HepG2 (cell line): ENCODE results near the gene TRAPPC10. TPM values are rescaled to one million over a fixed set of nuclear protein-coding genes. Genes with fewer than 3 reads are reported as not detected.

ENCODE experiments used
- CC2D1A ChIP-seq: sonication (generic); formaldehyde crosslinking; IDR thresholded peaks from 2 replicates; pipeline ENCODE4 v1.8.1; 2023; ENCODE audit warnings: mild to moderate bottlenecking, missing genetic modification reagents
- ELF3 ChIP-seq: IDR thresholded peaks from 2 replicates; pipeline ENCODE4 v1.6.1; 2016; ENCODE audit warnings: missing genetic modification reagents, missing compliant biosample characterization
- FOXP1 ChIP-seq, 2 experiments: fragments of 450-650 bp in 1 of 2; IDR thresholded peaks; 2 replicates each; pipeline ENCODE4 v1.6.1; 2017 to 2018; ENCODE audit warnings: antibody characterized with exemption in 1 of 2
- HCFC1 ChIP-seq: fragments of 150-350 bp; IDR thresholded peaks from 2 replicates; pipeline ENCODE4 v1.6.1; 2014; ENCODE audit warnings: low read depth, low read length
- KLF9 ChIP-seq: IDR thresholded peaks from 2 replicates; pipeline ENCODE4 v1.6.1; 2016; ENCODE audit warnings: low read depth
- NCOA5 ChIP-seq: sonication (generic); formaldehyde crosslinking; IDR thresholded peaks from 2 replicates; pipeline ENCODE4 v1.4.0; 2020; ENCODE audit warnings: missing genetic modification reagents
- NR3C1 ChIP-seq: sonication (generic); formaldehyde crosslinking; IDR thresholded peaks from 2 replicates; pipeline ENCODE4 v1.4.0; 2020; ENCODE audit warnings: missing genetic modification reagents
- POLR2G ChIP-seq: fragments of 200-400 bp; formaldehyde crosslinking; IDR thresholded peaks from 2 replicates; pipeline ENCODE4 v1.6.1; 2018; ENCODE audit warnings: mild to moderate bottlenecking, low read depth, low read length, moderate library complexity
- RBM39 ChIP-seq: fragments of 200-400 bp; formaldehyde crosslinking; IDR thresholded peaks from one replicate; pipeline ENCODE4 v1.6.1; 2018; ENCODE audit warnings: antibody characterized with exemption, mild to moderate bottlenecking, low read depth, low read length; ENCODE audit not compliant: poor library complexity, severe bottlenecking
- RNF2 ChIP-seq: fragments of 450-650 bp; conservative IDR thresholded peaks from 2 replicates; pipeline ENCODE4 v1.6.1; 2016; ENCODE audit warnings: low read depth
- STAG1 ChIP-seq: sonication (generic); formaldehyde crosslinking; IDR thresholded peaks from 2 replicates; pipeline ENCODE4 v1.4.0; 2020; ENCODE audit warnings: missing genetic modification reagents
- TGIF2 ChIP-seq: IDR thresholded peaks from 2 replicates; pipeline ENCODE4 v1.6.1; 2016; ENCODE audit warnings: control low read depth, missing compliant biosample characterization
- ZNF550 ChIP-seq: sonication (generic); formaldehyde crosslinking; IDR thresholded peaks from 2 replicates; pipeline ENCODE4 v1.4.0; 2020; ENCODE audit warnings: mild to moderate bottlenecking, missing genetic modification reagents, borderline replicate concordance
- ZNF747 ChIP-seq: sonication (generic); formaldehyde crosslinking; IDR thresholded peaks from 2 replicates; pipeline ENCODE4 v1.8.1; 2023; ENCODE audit warnings: missing genetic modification reagents, mild to moderate bottlenecking, borderline replicate concordance
- ZNF841 ChIP-seq: sonication (generic); formaldehyde crosslinking; IDR thresholded peaks from 2 replicates; pipeline ENCODE4 v1.8.1; 2023; ENCODE audit warnings: missing genetic modification reagents, borderline replicate concordance
- ZNF878 ChIP-seq: sonication (generic); formaldehyde crosslinking; IDR thresholded peaks from 2 replicates; pipeline ENCODE4 v1.8.1; 2023; ENCODE audit warnings: mild to moderate bottlenecking, missing genetic modification reagents, moderate library complexity
- polyA plus RNA-seq, 8 experiments: library from polyadenylated mRNA; depleted of rRNA in 3 of 8; stranded (reverse) in 7 of 8; unstranded in 1 of 8; fragments of >200 nt; fragmentation: Illumina TruSeq in 4 of 8; extraction: Trizol in 4 of 8; gene quantifications; 2 replicates each; pipeline versions ENCODE4 v1.2.1 to v1.2.3, GENCODE V29; 2011 to 2016; ENCODE audit warnings: low read depth in 4 of 8, missing spikeins in 1 of 8, mixed read lengths in 1 of 8; ENCODE audit not compliant: insufficient read depth in 1 of 8
- total RNA-seq, 5 experiments: library from RNA; depleted of rRNA; stranded (reverse); fragments of >200 nt; fragmentation: Illumina TruSeq; extraction: Trizol; gene quantifications; 2 replicates each; pipeline ENCODE4 v1.2.3, GENCODE V29; 2016; ENCODE audit warnings: low read depth in 1 of 5
- TF ChIP-seq, protein P1 (sequence below): sonication (generic); formaldehyde crosslinking; IDR thresholded peaks from 2 replicates; pipeline ENCODE4 v1.5.0; 2020; ENCODE audit warnings: mild to moderate bottlenecking, missing genetic modification reagents, borderline replicate concordance
- TF ChIP-seq, protein P2 (sequence below): sonication (generic); formaldehyde crosslinking; IDR thresholded peaks from 2 replicates; pipeline ENCODE4 v1.5.0; 2020; ENCODE audit warnings: mild to moderate bottlenecking, missing genetic modification reagents
- TF ChIP-seq, protein P3 (sequence below): sonication (generic); formaldehyde crosslinking; IDR thresholded peaks from 2 replicates; pipeline ENCODE4 v1.8.0; 2022; ENCODE audit warnings: low read depth, missing genetic modification reagents

TRAPPC10 gene
- total and polyA plus RNA-seq, 2 of the 13 experiments (the other 11 are each of a cell fraction or from before 2014, with no cell fraction given) = 10.6 to 16.5 TPM

DNA sequence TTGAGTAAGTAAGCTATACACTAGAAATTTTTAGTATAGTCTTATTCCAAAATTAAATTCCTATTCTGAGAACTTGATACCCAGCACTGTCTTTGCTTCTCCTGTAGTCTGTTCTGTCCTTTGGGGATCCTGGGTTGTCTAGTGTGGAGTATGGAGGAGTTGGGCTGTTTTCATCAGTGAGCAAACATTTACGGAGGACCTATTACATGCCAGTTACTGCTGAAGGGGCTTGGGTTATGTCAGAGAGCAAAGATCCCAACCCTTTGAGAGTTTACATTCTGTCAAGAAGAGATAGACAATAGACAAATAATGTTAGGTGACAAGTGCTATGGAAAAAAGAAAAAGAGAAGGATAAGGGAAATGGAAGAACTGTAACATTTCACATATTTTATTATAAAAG, 9.0 kb downstream of the TRAPPC10 start (continued):
- TF ChIP-seq ZNF841 (CRISPR knock-in tag) = no peak
- TF ChIP-seq ZNF747 (CRISPR knock-in tag) = no peak
- no peak for TF ChIP-seq NR3C1 (CRISPR knock-in tag)
- no peak for TF ChIP-seq NCOA5 (CRISPR knock-in tag)
- TF ChIP-seq HCFC1 = no peak
- no peak for TF ChIP-seq CC2D1A
- TF ChIP-seq, protein P1, sequence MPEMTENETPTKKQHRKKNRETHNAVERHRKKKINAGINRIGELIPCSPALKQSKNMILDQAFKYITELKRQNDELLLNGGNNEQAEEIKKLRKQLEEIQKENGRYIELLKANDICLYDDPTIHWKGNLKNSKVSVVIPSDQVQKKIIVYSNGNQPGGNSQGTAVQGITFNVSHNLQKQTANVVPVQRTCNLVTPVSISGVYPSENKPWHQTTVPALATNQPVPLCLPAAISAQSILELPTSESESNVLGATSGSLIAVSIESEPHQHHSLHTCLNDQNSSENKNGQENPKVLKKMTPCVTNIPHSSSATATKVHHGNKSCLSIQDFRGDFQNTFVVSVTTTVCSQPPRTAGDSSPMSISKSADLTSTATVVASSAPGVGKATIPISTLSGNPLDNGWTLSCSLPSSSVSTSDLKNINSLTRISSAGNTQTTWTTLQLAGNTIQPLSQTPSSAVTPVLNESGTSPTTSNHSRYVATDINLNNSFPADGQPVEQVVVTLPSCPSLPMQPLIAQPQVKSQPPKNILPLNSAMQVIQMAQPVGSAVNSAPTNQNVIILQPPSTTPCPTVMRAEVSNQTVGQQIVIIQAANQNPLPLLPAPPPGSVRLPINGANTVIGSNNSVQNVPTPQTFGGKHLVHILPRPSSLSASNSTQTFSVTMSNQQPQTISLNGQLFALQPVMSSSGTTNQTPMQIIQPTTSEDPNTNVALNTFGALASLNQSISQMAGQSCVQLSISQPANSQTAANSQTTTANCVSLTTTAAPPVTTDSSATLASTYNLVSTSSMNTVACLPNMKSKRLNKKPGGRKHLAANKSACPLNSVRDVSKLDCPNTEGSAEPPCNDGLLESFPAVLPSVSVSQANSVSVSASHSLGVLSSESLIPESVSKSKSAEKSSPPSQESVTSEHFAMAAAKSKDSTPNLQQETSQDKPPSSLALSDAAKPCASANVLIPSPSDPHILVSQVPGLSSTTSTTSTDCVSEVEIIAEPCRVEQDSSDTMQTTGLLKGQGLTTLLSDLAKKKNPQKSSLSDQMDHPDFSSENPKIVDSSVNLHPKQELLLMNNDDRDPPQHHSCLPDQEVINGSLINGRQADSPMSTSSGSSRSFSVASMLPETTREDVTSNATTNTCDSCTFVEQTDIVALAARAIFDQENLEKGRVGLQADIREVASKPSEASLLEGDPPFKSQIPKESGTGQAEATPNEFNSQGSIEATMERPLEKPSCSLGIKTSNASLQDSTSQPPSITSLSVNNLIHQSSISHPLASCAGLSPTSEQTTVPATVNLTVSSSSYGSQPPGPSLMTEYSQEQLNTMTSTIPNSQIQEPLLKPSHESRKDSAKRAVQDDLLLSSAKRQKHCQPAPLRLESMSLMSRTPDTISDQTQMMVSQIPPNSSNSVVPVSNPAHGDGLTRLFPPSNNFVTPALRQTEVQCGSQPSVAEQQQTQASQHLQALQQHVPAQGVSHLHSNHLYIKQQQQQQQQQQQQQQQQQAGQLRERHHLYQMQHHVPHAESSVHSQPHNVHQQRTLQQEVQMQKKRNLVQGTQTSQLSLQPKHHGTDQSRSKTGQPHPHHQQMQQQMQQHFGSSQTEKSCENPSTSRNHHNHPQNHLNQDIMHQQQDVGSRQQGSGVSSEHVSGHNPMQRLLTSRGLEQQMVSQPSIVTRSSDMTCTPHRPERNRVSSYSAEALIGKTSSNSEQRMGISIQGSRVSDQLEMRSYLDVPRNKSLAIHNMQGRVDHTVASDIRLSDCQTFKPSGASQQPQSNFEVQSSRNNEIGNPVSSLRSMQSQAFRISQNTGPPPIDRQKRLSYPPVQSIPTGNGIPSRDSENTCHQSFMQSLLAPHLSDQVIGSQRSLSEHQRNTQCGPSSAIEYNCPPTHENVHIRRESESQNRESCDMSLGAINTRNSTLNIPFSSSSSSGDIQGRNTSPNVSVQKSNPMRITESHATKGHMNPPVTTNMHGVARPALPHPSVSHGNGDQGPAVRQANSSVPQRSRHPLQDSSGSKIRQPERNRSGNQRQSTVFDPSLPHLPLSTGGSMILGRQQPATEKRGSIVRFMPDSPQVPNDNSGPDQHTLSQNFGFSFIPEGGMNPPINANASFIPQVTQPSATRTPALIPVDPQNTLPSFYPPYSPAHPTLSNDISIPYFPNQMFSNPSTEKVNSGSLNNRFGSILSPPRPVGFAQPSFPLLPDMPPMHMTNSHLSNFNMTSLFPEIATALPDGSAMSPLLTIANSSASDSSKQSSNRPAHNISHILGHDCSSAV (CRISPR knock-in tag) = no peak
- TF ChIP-seq FOXP1 (IDR thresholded peaks at IDR 0.05) = no peak
- TF ChIP-seq FOXP1 (CRISPR knock-in tag; IDR thresholded peaks at IDR 0.05) = peak; percentile 50; the same call in 1 of the 2 replicates
- no peak for TF ChIP-seq ZNF550 (CRISPR knock-in tag)
- TF ChIP-seq RBM39 = no peak
- no peak for TF ChIP-seq ELF3 (CRISPR knock-in tag)
- TF ChIP-seq STAG1 (CRISPR knock-in tag) = no peak
- TF ChIP-seq KLF9 = no peak
- TF ChIP-seq TGIF2 (CRISPR knock-in tag) = no peak
- no peak for TF ChIP-seq ZNF878
- no peak for TF ChIP-seq POLR2G
- TF ChIP-seq, protein P2, sequence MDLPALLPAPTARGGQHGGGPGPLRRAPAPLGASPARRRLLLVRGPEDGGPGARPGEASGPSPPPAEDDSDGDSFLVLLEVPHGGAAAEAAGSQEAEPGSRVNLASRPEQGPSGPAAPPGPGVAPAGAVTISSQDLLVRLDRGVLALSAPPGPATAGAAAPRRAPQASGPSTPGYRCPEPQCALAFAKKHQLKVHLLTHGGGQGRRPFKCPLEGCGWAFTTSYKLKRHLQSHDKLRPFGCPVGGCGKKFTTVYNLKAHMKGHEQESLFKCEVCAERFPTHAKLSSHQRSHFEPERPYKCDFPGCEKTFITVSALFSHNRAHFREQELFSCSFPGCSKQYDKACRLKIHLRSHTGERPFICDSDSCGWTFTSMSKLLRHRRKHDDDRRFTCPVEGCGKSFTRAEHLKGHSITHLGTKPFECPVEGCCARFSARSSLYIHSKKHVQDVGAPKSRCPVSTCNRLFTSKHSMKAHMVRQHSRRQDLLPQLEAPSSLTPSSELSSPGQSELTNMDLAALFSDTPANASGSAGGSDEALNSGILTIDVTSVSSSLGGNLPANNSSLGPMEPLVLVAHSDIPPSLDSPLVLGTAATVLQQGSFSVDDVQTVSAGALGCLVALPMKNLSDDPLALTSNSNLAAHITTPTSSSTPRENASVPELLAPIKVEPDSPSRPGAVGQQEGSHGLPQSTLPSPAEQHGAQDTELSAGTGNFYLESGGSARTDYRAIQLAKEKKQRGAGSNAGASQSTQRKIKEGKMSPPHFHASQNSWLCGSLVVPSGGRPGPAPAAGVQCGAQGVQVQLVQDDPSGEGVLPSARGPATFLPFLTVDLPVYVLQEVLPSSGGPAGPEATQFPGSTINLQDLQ (CRISPR knock-in tag) = no peak
- TF ChIP-seq RNF2 = no peak
- TF ChIP-seq, protein P3, sequence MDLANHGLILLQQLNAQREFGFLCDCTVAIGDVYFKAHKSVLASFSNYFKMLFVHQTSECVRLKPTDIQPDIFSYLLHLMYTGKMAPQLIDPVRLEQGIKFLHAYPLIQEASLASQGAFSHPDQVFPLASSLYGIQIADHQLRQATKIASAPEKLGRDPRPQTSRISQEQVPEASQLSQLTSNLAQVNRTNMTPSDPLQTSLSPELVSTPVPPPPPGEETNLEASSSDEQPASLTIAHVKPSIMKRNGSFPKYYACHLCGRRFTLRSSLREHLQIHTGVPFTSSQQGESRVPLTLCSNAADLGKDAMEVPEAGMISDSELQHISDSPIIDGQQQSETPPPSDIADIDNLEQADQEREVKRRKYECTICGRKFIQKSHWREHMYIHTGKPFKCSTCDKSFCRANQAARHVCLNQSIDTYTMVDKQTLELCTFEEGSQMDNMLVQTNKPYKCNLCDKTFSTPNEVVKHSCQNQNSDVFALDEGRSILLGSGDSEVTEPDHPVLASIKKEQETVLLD = no peak
